Neural cell (in vitro differentiated cells): ENCODE results near the gene KRTAP19-6. TPM values are rescaled to one million over a fixed set of nuclear protein-coding genes. Genes with fewer than 3 reads are reported as not detected.
A peak's percentile ranks its signal among the peaks of the same experiment; 100 is the strongest.

Experiments used
- H2AFZ ChIP-seq: fragments of 200-600, 300-800 bp; sonication (generic), shearing (Covaris generic); 2 replicates; pipeline ENCODE4 v1.6.0; 2014; ENCODE audit warnings: low read depth, mild to moderate bottlenecking, antibody characterized with exemption, low read length, moderate library complexity
- H3F3A ChIP-seq: fragments of 200-600 bp; shearing (Covaris generic); 2 replicates; pipeline ENCODE4 v1.6.1; 2016; ENCODE audit warnings: mild to moderate bottlenecking, moderate library complexity, mixed read lengths, antibody characterized with exemption, low read length; ENCODE audit not compliant: insufficient read depth, poor library complexity, severe bottlenecking
- H3K27ac ChIP-seq: fragments of 200-600, 300-800 bp; sonication (generic), shearing (Covaris generic); 2 replicates; pipeline ENCODE4 v1.5.1; 2014; ENCODE audit warnings: mild to moderate bottlenecking, low read length, moderate library complexity
- H3K27me3 ChIP-seq: fragments of 300-800, 200-600 bp; sonication (generic), shearing (Covaris generic); 2 replicates; pipeline ENCODE4 v1.6.0; 2014; ENCODE audit warnings: mild to moderate bottlenecking, low read depth, low read length, moderate library complexity; ENCODE audit not compliant: insufficient read depth
- H3K36me3 ChIP-seq: fragments of 300-800, 200-600 bp; sonication (generic), shearing (Covaris generic); 2 replicates; pipeline ENCODE4 v1.5.1; 2014; ENCODE audit warnings: mild to moderate bottlenecking, antibody characterized with exemption, low read length, moderate library complexity; ENCODE audit not compliant: insufficient read depth
- H3K4me2 ChIP-seq: fragments of 300-800, 200-600 bp; sonication (generic), shearing (Covaris generic); 2 replicates; pipeline ENCODE4 v1.6.0; 2014; ENCODE audit warnings: mild to moderate bottlenecking, low read length
- H3K4me3 ChIP-seq: fragments of 300-800, 200-600 bp; sonication (generic), shearing (Covaris generic); 2 replicates; pipeline ENCODE4 v1.5.1; 2014; ENCODE audit warnings: mild to moderate bottlenecking, low read length, moderate library complexity
- H3K79me2 ChIP-seq: fragments of 200-600 bp; shearing (Covaris generic); replicated peaks from 2 replicates; pipeline ENCODE4 v1.6.0; 2014; ENCODE audit warnings: mild to moderate bottlenecking, low read length, moderate library complexity; ENCODE audit not compliant: insufficient read depth
- H3K9ac ChIP-seq: fragments of 300-800, 200-600 bp; sonication (generic), shearing (Covaris generic); 2 replicates; pipeline ENCODE4 v1.6.1; 2016; ENCODE audit warnings: mild to moderate bottlenecking, low read length, mixed read lengths
- H3K9me2 ChIP-seq: fragments of 200-600 bp; shearing (Covaris generic); 2 replicates; pipeline ENCODE4 v1.6.1; 2016; ENCODE audit warnings: mild to moderate bottlenecking, low read length, mixed read lengths; ENCODE audit not compliant: insufficient read depth
- H3K9me3 ChIP-seq: fragments of 200-600, 300-800 bp; sonication (generic), shearing (Covaris generic); 2 replicates; pipeline ENCODE4 v1.6.1; 2016; ENCODE audit warnings: mild to moderate bottlenecking, mixed run types, low read length, moderate library complexity, mixed read lengths
- H4K20me1 ChIP-seq: fragments of 200-600 bp; shearing (Covaris generic); 2 replicates; pipeline ENCODE4 v1.6.1; 2016; ENCODE audit warnings: mild to moderate bottlenecking, mixed run types; ENCODE audit not compliant: insufficient read depth
- CTCF ChIP-seq: fragments of 450-650 bp; IDR thresholded peaks from 2 replicates; pipeline ENCODE4 v1.5.1; 2014; ENCODE audit warnings: antibody characterized with exemption, mild to moderate bottlenecking, moderate library complexity; ENCODE audit not compliant: poor library complexity, severe bottlenecking
- EP300 ChIP-seq: fragments of 450-650 bp; conservative IDR thresholded peaks from 2 replicates; pipeline ENCODE4 v1.6.1; 2014; ENCODE audit warnings: antibody characterized with exemption, mild to moderate bottlenecking, moderate library complexity; ENCODE audit not compliant: poor library complexity, severe bottlenecking
- EZH2 ChIP-seq: fragments of 200-600, 300-800 bp; shearing (Covaris generic), sonication (generic); IDR thresholded peaks from 2 replicates; pipeline ENCODE4 v1.6.1; 2014; ENCODE audit warnings: antibody characterized with exemption, low read length, borderline replicate concordance, mild to moderate bottlenecking; ENCODE audit not compliant: insufficient read depth, poor library complexity, severe bottlenecking
- MXI1 ChIP-seq: fragments of 450-650 bp; conservative IDR thresholded peaks from 2 replicates; pipeline ENCODE4 v1.6.1; 2014; ENCODE audit warnings: antibody characterized with exemption, mild to moderate bottlenecking; ENCODE audit not compliant: poor library complexity, severe bottlenecking
- POLR2AphosphoS5 ChIP-seq: IDR thresholded peaks from 2 replicates; pipeline ENCODE4 v1.6.1; 2012
- RAD21 ChIP-seq: fragments of 450-650 bp; conservative IDR thresholded peaks from 2 replicates; pipeline ENCODE4 v1.6.1; 2014; ENCODE audit warnings: antibody characterized with exemption, mild to moderate bottlenecking, moderate library complexity
- REST ChIP-seq: IDR thresholded peaks from 2 replicates; pipeline ENCODE4 v1.6.1; 2012; ENCODE audit warnings: borderline replicate concordance
- SMC3 ChIP-seq: fragments of 450-650 bp; conservative IDR thresholded peaks from 2 replicates; pipeline ENCODE4 v1.6.1; 2014; ENCODE audit warnings: antibody characterized with exemption, mild to moderate bottlenecking, moderate library complexity; ENCODE audit not compliant: poor library complexity
- TAF1 ChIP-seq: IDR thresholded peaks from 2 replicates; pipeline ENCODE4 v1.6.1; 2012; ENCODE audit warnings: low read depth
- polyA minus RNA-seq: library from RNA; depleted of rRNA, polyadenylated mRNA; stranded (reverse); fragments of >200 nt; gene quantifications from 2 replicates; pipeline ENCODE4 v1.2.3, GENCODE V29; 2014
- polyA plus RNA-seq: library from polyadenylated mRNA; depleted of rRNA; stranded (reverse); fragments of >200 nt; gene quantifications from 2 replicates; pipeline ENCODE4 v1.2.3, GENCODE V29; 2014

The KRTAP19-6 gene
- polyA plus RNA-seq (not detected in 2 replicates), polyA minus RNA-seq (not detected in 2 replicates)

GRCh38 chr21:30541764-30542163 is at the start of gene KRTAP19-6:
KRTAP19-6 (minus strand) TSS chr21:30541864; CDS start chr21:30541833, 31 bp downstream.
- no peak for TF ChIP-seq EZH2
- Histone ChIP-seq H3K4me3 (no peak within 1 kb of the TSS), H2AFZ (no peak within 1 kb of the TSS)

GRCh38 chr21:30590297-30590696 is 48.6 kb upstream of the KRTAP19-6 start, which contains the start of gene KRTAP22-2:
KRTAP22-2 (minus strand) TSS chr21:30590397.
- Histone ChIP-seq H3K27me3 (no peaks in the 10 kb centered on the region), H2AFZ (no peak within 1 kb of the TSS)
- no peak for TF ChIP-seq REST
- TF ChIP-seq EZH2, result no peak
- no peak for TF ChIP-seq CTCF
- no peak for TF ChIP-seq POLR2AphosphoS5
- no peak for TF ChIP-seq EP300
- no peak for TF ChIP-seq TAF1
- TF ChIP-seq RAD21, result no peak
- no peak for TF ChIP-seq MXI1
- no peak for TF ChIP-seq SMC3

More at GRCh38 chr21:30541764-30542163, at the start of gene KRTAP19-6:
- Histone ChIP-seq H3K27ac (no peak within 1 kb of the TSS), H3K9me3 (no peaks in the 10 kb centered on the region), H3K9ac (no peak within 1 kb of the TSS), H3K27me3 (no peaks in the 10 kb centered on the region), H3K9me2 (no peaks in the 10 kb centered on the region), H3K4me2 (no peak within 1 kb of the TSS), H4K20me1 (no peaks in the 10 kb centered on the region), H3K79me2 (no peaks in the 10 kb centered on the region), H3F3A (no peaks in the 10 kb centered on the region), H3K36me3 (no peaks in the 10 kb centered on the region)

GRCh38 chr21:30582870-30583269 is 41.2 kb upstream of the KRTAP19-6 start:
- Histone ChIP-seq H4K20me1 (no peaks in the 10 kb centered on the region), H3K79me2 (no peaks in the 10 kb centered on the region), H3F3A (no peaks in the 10 kb centered on the region), H3K9me3 (no peaks in the 10 kb centered on the region), H3K27ac (no peak overlapping the region), H3K9me2 (no peaks in the 10 kb centered on the region), H3K27me3 (no peaks in the 10 kb centered on the region), H3K4me2 (no peak overlapping the region), H2AFZ (no peak overlapping the region), H3K4me3 (no peak overlapping the region), H3K36me3 (no peaks in the 10 kb centered on the region), H3K9ac (no peak overlapping the region)
- TF ChIP-seq POLR2AphosphoS5 (peak; percentile 7), MXI1 (no peak)

More at GRCh38 chr21:30590297-30590696, 48.6 kb upstream of the KRTAP19-6 start, which contains the start of gene KRTAP22-2:
- H3K4me2 ChIP-seq, result no peak within 1 kb of the TSS
- H3K9ac ChIP-seq, result no peak within 1 kb of the TSS
- H3K79me2 ChIP-seq, result no peaks in the 10 kb centered on the region
- H3K27ac ChIP-seq, result no peak within 1 kb of the TSS
- no peaks in the 10 kb centered on the region for H3K9me3 ChIP-seq
- no peaks in the 10 kb centered on the region for H3F3A ChIP-seq
- no peak within 1 kb of the TSS for H3K4me3 ChIP-seq
- H3K9me2 ChIP-seq, result no peaks in the 10 kb centered on the region
- no peaks in the 10 kb centered on the region for H3K36me3 ChIP-seq
- H4K20me1 ChIP-seq, result no peaks in the 10 kb centered on the region
